Kidney (tissue), 14 donors: ENCODE data around the gene LMBR1L. TPM values are rescaled to one million over a fixed set of nuclear protein-coding genes. Genes with fewer than 3 reads are reported as not detected.
A peak's percentile ranks its signal among the peaks of the same experiment; 100 is the strongest.

ENCODE experiments used
- DNase-seq, 5 donors: peaks; one replicate each; pipeline ENCODE4 v3.0.0-alpha.2; 2013 to 2020
- FAIRE-seq: peaks from 2 replicates; lab custom pipeline; 2012; peaks lifted over from hg19 to GRCh38; lab: Jason Lieb, UNC
- H3K27ac ChIP-seq, 2 donors: one replicate each; pipeline ENCODE4 v1.7.0; 2013; ENCODE audit warnings: low read depth in 2 of 2, low read length in 2 of 2, inconsistent platforms in 1 of 2
- H3K27me3 ChIP-seq: one replicate; pipeline ENCODE4 v1.7.1; 2013; ENCODE audit warnings: low read length, inconsistent platforms; ENCODE audit not compliant: control insufficient read depth, insufficient read depth
- H3K36me3 ChIP-seq, 3 donors: one replicate each; pipeline versions ENCODE4 v1.7.0 to v1.7.1; 2013; ENCODE audit warnings: low read length in 3 of 3, control low read depth in 1 of 3, inconsistent platforms in 1 of 3; ENCODE audit not compliant: insufficient read depth in 3 of 3, control insufficient read depth in 2 of 3
- H3K4me1 ChIP-seq, 3 donors: one replicate each; pipeline versions ENCODE4 v1.7.0 to v1.7.1; 2013; ENCODE audit warnings: low read length in 3 of 3, inconsistent platforms in 1 of 3, low read depth in 1 of 3; ENCODE audit not compliant: control insufficient read depth in 2 of 3, insufficient read depth in 2 of 3
- H3K4me3 ChIP-seq, 3 donors: one replicate each; pipeline versions ENCODE4 v1.7.0 to v1.8.1; 2013; ENCODE audit warnings: low read length in 3 of 3, control low read depth in 1 of 3, inconsistent platforms in 1 of 3
- H3K9ac ChIP-seq, 3 donors: one replicate each; pipeline versions ENCODE4 v1.7.0 to v1.7.1; 2013; ENCODE audit warnings: low read length in 3 of 3, control low read depth in 1 of 3, inconsistent platforms in 1 of 3
- H3K9me3 ChIP-seq, 3 donors: one replicate each; pipeline versions ENCODE4 v1.7.0 to v1.7.1; 2013; ENCODE audit warnings: low read length in 3 of 3, control low read depth in 1 of 3, inconsistent platforms in 1 of 3; ENCODE audit not compliant: control insufficient read depth in 2 of 3, insufficient read depth in 1 of 3
- intact Hi-C: fragments of 100-400 bp; cut with DNase I; formaldehyde crosslinking; loops from one replicate; pipeline ENCODE4 v1.11.1; 2022
- polyA plus RNA-seq: library from polyadenylated mRNA; stranded (reverse); fragments of 350-450 nt; fragmentation: Illumina TruSeq; extraction: RNeasy Lipid Tissue Mini Kit (QIAGEN cat#74804); gene quantifications from one replicate; pipeline ENCODE4 v1.2.3, GENCODE V29; 2014; ENCODE audit warnings: low read depth, low replicate concordance; ENCODE audit not compliant: insufficient read depth
- total RNA-seq: library from RNA; stranded (reverse); fragmentation: NEBNext Ultra II Directional; extraction: Animal tissue kit (Norgen Biotek cat#: 25700); gene quantifications from one replicate; pipeline ENCODE4 v1.2.1, GENCODE V29; 2021
- TF ChIP-seq, protein P1 (sequence below): IDR thresholded peaks from 3 replicates; pipeline ENCODE4 v1.5.1; 2012; ENCODE audit warnings: mild to moderate bottlenecking, moderate library complexity, borderline replicate concordance; ENCODE audit not compliant: insufficient read depth; ENCODE audit errors: extremely low read depth
- donor health status: control.
- donor health status: control.
- donor health status: control.
- donor health status: control.
- donor health status: control.
- donor health status: DM: yes; HTN: yes; CAD: no.
- donor health status: Normal renal cell carcinoma (clear cell type).

The LMBR1L gene
- total and polyA plus RNA-seq, 2 donors from 2014 or later = 21.2 to 64.8 TPM

DNA sequence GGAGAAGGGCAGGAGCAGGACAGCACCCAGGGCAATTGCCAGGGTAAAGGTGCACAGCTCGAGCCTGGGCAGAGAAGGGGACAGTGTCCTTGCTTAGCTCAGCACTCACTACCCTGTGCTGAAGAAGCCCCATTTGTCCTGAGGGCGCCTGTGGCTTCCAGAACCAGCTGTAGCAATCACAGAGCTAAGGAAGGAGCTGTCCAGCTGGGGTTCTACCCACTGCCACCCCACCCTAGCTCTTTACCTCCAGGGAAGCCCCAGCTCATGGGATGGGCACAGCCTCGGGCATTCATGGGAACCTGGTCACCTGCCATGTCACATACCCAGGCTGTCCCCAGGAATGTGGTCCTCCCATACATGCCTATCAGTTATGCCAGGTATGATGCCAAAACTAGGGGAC lies 5.8 kb downstream of the LMBR1L start:
- TF ChIP-seq, protein P1, sequence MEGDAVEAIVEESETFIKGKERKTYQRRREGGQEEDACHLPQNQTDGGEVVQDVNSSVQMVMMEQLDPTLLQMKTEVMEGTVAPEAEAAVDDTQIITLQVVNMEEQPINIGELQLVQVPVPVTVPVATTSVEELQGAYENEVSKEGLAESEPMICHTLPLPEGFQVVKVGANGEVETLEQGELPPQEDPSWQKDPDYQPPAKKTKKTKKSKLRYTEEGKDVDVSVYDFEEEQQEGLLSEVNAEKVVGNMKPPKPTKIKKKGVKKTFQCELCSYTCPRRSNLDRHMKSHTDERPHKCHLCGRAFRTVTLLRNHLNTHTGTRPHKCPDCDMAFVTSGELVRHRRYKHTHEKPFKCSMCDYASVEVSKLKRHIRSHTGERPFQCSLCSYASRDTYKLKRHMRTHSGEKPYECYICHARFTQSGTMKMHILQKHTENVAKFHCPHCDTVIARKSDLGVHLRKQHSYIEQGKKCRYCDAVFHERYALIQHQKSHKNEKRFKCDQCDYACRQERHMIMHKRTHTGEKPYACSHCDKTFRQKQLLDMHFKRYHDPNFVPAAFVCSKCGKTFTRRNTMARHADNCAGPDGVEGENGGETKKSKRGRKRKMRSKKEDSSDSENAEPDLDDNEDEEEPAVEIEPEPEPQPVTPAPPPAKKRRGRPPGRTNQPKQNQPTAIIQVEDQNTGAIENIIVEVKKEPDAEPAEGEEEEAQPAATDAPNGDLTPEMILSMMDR = no peak
- Histone ChIP-seq H3K9me3 (no peaks in the 10 kb centered on the region), H3K4me3 (no peak overlapping the region), H3K36me3 (peaks cover 6 to 65% (median 43%) of the 10 kb centered on the region in 3 donors), H3K27me3 (no peaks in the 10 kb centered on the region), H3K4me1 (peaks cover 3 to 19% (median 10%) of the 10 kb centered on the region in 3 donors), H3K27ac (no peak overlapping the region), H3K9ac (no peak overlapping the region)
- DNase-seq (no peak), FAIRE-seq (no peak)
- intact Hi-C loops = no loop called here

GRCh38 chr12:49100380-49100779 lies 10.3 kb downstream of the LMBR1L start:
- no peak overlapping the region for H3K4me3 ChIP-seq
- DNase-seq = no peak
- H3K9ac ChIP-seq = no peak overlapping the region
- no peak overlapping the region for H3K27ac ChIP-seq
- FAIRE-seq = no peak
- peaks cover 0 to 9% (median 0%) of the 10 kb centered on the region in 3 donors for H3K4me1 ChIP-seq
- TF ChIP-seq, protein P1 = no peak
- H3K27me3 ChIP-seq = no peaks in the 10 kb centered on the region
- H3K36me3 ChIP-seq = peaks cover 6 to 65% (median 49%) of the 10 kb centered on the region in 3 donors
- no peaks in the 10 kb centered on the region for H3K9me3 ChIP-seq
- intact Hi-C loops = no loop called here

DNA sequence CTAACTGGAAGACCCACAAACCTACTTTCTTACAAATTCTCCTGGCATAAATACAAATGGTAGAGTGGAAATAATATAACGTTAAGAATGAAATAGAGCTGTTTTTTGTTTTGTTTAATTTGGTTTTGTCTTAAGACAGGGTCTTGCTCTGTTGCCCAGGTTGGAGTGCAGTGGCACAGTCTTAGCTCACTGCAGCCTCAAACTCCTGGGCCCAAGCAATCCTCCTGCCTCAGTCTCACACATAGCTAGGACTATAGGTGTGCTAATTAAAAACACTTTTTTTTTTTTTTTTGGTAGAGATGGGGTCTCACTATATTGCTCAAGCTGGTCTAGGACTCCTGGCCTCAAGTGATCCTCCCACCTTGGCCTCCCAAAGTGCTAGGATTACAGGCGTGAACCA lies 11.9 kb downstream of the LMBR1L start:
- FAIRE-seq = no peak
- no peak overlapping the region for H3K27ac ChIP-seq
- H3K9me3 ChIP-seq = no peaks in the 10 kb centered on the region
- H3K4me1 ChIP-seq = peaks cover 0 to 9% (median 4%) of the 10 kb centered on the region in 3 donors
- TF ChIP-seq, protein P1 = no peak
- H3K9ac ChIP-seq = no peak overlapping the region
- peaks cover 8% of the 10 kb centered on the region for H3K27me3 ChIP-seq
- H3K36me3 ChIP-seq = peaks cover 6 to 53% (median 44%) of the 10 kb centered on the region in 3 donors
- no peak for DNase-seq
- intact Hi-C loops = no loop called here
- H3K4me3 ChIP-seq = no peak overlapping the region

DNA sequence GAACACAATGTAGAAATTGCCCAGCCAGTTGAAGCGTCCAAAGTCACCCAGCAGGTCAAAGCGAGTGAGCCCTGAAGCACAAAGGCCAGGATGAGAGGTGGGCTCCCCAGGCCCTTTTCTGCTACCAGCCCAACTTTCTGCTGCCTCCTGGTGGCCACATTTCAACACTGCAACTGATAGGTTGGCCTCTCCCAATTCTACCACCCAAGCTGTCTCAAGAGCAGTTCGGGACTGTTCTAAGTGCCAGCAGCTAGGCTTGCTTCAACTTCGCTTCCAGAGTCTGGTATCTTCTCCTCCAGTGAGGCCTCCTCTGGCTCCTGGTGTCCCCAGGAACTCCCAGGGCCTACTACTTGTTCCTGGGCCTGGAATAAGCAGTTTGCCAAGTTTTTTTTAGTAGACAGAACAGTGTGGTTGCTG lies 12.6 kb downstream of the LMBR1L start:
- Histone ChIP-seq H3K4me1 (peaks cover 0 to 9% (median 4%) of the 10 kb centered on the region in 3 donors), H3K9ac (no peak overlapping the region), H3K4me3 (no peak overlapping the region), H3K9me3 (no peaks in the 10 kb centered on the region), H3K27me3 (peaks cover 12% of the 10 kb centered on the region), H3K27ac (no peak overlapping the region), H3K36me3 (peaks cover 6 to 49% (median 39%) of the 10 kb centered on the region in 3 donors)
- DNase-seq = peak in 4 of 5 donors; percentile 52 to 64 (median 59)
- FAIRE-seq = no peak
- intact Hi-C loops = no loop called here
- TF ChIP-seq, protein P1 = peak; percentile 73
